HG03457 (cell line): Measurements from ENCODE around the gene NTRK3.

Source experiments
- ATAC-seq: cut with Tn5 transposase; IDR thresholded peaks from one replicate; pipeline ENCODE4 v1.9.1; 2021; ENCODE audit warnings: moderate number of reproducible peaks; ENCODE audit not compliant: unreplicated experiment

The NTRK3 gene

GRCh38 chr15:88258093-88258641 lies 1.6 kb upstream of the NTRK3 start:
- ATAC-seq: no peak

GRCh38 chr15:88257311-88258092 lies 963 bp upstream of the NTRK3 start:
- ATAC-seq: no peak

- no peak for ATAC-seq
Measured at GRCh38 chr15:88255484-88256278, 858 bp downstream of the NTRK3 start.

GRCh38 chr15:88255087-88255483 lies 1.5 kb downstream of the NTRK3 start:
- ATAC-seq: no peak

GRCh38 chr15:88252441-88252840 lies 4.1 kb downstream of the NTRK3 start:
- ATAC-seq: no peak

- ATAC-seq: no peak
Measured at GRCh38 chr15:88250826-88251225, 5.7 kb downstream of the NTRK3 start.

- no peak for ATAC-seq
Measured at GRCh38 chr15:88249220-88249619, 7.3 kb downstream of the NTRK3 start.

GRCh38 chr15:88247914-88248313 lies 8.6 kb downstream of the NTRK3 start:
- no peak for ATAC-seq

- ATAC-seq: peak; percentile 65
Measured at GRCh38 chr15:88246666-88247446, 9.7 kb downstream of the NTRK3 start.

GRCh38 chr15:88246081-88246480 lies 10.5 kb downstream of the NTRK3 start:
- no peak for ATAC-seq

GRCh38 chr15:88243895-88244787 lies 12.4 kb downstream of the NTRK3 start:
- ATAC-seq: no peak

GRCh38 chr15:88242586-88243555 lies 13.7 kb downstream of the NTRK3 start:
- ATAC-seq: no peak

- ATAC-seq: no peak
Measured at GRCh38 chr15:88241461-88241860, 15.1 kb downstream of the NTRK3 start.

GRCh38 chr15:88241060-88241459 lies 15.5 kb downstream of the NTRK3 start:
- no peak for ATAC-seq

GRCh38 chr15:88239594-88239993 lies 16.9 kb downstream of the NTRK3 start:
- ATAC-seq: no peak

GRCh38 chr15:88238618-88239430 lies 17.7 kb downstream of the NTRK3 start:
- ATAC-seq: no peak

GRCh38 chr15:88234711-88235110 lies 21.8 kb downstream of the NTRK3 start:
- ATAC-seq: no peak

GRCh38 chr15:88233921-88234320 lies 22.6 kb downstream of the NTRK3 start:
- no peak for ATAC-seq
